Stimulated activated CD4-positive, alpha-beta T cell treated with anti-CD3 and anti-CD28 coated beads, Interleukin-12 subunit alpha, Interleukin-12 subunit beta, amount 100 ng/mL, for 48 hours (primary cell): ENCODE data around the gene CHAF1A.
A peak's percentile ranks its signal among the peaks of the same experiment; 100 is the strongest.

Source experiments
- DNase-seq, 3 donors: peaks; one replicate each; pipeline ENCODE4 v3.0.0-alpha.2; 2020; ENCODE audit warnings: low read depth in 2 of 3, low spot score in 1 of 3

The CHAF1A gene

GRCh38 chr19:4365791-4366665 is 36.4 kb upstream of the CHAF1A start:
- DNase-seq: no peak

- DNase-seq: no peak
Observed at GRCh38 chr19:4366666-4367335, 35.6 kb upstream of the CHAF1A start.

GRCh38 chr19:4367336-4367723 is 35.1 kb upstream of the CHAF1A start:
- DNase-seq: no peak

GRCh38 chr19:4367781-4368127 is 34.7 kb upstream of the CHAF1A start:
- no peak for DNase-seq

- DNase-seq: peak in 1 of 3 donors; percentile 27
Observed at GRCh38 chr19:4368128-4368820, 34.2 kb upstream of the CHAF1A start.

- peak; percentile 63 to 67 (median 66) for DNase-seq
Observed at GRCh38 chr19:4369109-4369887, 33.1 kb upstream of the CHAF1A start.

GRCh38 chr19:4369888-4370260 is 32.6 kb upstream of the CHAF1A start:
- peak; percentile 62 to 77 (median 65) for DNase-seq

- no peak for DNase-seq
Observed at GRCh38 chr19:4370418-4371041, 31.9 kb upstream of the CHAF1A start.

GRCh38 chr19:4371247-4372164 is 30.9 kb upstream of the CHAF1A start:
- DNase-seq: no peak

- no peak for DNase-seq
Observed at GRCh38 chr19:4372165-4373012, 30.1 kb upstream of the CHAF1A start.

GRCh38 chr19:4373013-4373367 is 29.4 kb upstream of the CHAF1A start:
- DNase-seq: no peak

GRCh38 chr19:4373601-4374497 is 28.6 kb upstream of the CHAF1A start:
- no peak for DNase-seq

- no peak for DNase-seq
Observed at GRCh38 chr19:4374498-4375163, 27.8 kb upstream of the CHAF1A start.

- no peak for DNase-seq
Observed at GRCh38 chr19:4375164-4376027, 27.0 kb upstream of the CHAF1A start.

GRCh38 chr19:4376028-4376670 is 26.3 kb upstream of the CHAF1A start:
- no peak for DNase-seq

- DNase-seq: no peak
Observed at GRCh38 chr19:4376671-4376990, 25.8 kb upstream of the CHAF1A start.
